ENCODE data around the gene NRXN3.

GRCh38 chr14:78346747-78347146, 176.6 kb downstream of the NRXN3 start:
- no peak for TF ChIP-seq EZH2phosphoT487 (IDR thresholded peaks at IDR 0.05; ENCODE audit: low read depth, severe bottlenecking, unreplicated experiment)
- no peak for TF ChIP-seq CTCF (IDR thresholded peaks at IDR 0.05; ENCODE audit: poor library complexity)
